ENCODE results near the gene ZNF547.

DNA sequence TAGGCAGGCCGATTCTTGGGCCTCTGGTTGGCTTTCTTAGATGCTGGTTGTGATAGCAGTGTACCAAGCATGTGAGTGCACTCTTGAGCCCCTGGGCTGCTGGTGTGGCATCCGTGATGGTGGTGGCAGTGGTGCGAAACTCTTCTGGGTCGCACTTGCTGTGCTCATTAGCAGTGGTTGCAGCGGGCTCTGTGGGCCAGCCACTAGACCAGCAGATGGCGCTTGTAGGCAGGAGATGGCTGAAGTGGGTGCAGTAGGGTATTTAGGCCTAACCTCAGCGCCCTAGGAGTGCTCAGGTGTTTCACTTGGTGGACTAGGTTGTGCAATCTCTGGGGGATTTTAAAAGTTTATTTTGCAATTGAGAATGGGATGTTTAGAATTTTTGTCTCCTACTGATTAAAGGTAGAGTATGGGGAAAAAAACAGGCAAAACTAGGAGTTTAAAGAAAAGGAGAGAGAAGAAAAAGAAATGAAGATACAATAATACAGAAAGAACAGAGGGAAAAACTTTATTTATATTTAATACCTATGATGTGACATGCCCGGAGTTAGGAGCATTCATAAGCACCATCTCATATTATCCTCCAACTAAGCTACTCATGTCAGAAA is 43.3 kb downstream of the ZNF547 start:
- TF ChIP-seq, protein P1, sequence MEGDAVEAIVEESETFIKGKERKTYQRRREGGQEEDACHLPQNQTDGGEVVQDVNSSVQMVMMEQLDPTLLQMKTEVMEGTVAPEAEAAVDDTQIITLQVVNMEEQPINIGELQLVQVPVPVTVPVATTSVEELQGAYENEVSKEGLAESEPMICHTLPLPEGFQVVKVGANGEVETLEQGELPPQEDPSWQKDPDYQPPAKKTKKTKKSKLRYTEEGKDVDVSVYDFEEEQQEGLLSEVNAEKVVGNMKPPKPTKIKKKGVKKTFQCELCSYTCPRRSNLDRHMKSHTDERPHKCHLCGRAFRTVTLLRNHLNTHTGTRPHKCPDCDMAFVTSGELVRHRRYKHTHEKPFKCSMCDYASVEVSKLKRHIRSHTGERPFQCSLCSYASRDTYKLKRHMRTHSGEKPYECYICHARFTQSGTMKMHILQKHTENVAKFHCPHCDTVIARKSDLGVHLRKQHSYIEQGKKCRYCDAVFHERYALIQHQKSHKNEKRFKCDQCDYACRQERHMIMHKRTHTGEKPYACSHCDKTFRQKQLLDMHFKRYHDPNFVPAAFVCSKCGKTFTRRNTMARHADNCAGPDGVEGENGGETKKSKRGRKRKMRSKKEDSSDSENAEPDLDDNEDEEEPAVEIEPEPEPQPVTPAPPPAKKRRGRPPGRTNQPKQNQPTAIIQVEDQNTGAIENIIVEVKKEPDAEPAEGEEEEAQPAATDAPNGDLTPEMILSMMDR (IDR thresholded peaks at IDR 0.05): peak; percentile 45 to 83 (median 80)
- no peak for TF ChIP-seq POLR2A (IDR thresholded peaks at IDR 0.05)

Measured in thyroid gland (tissue), 4 donors.